ENCODE data around the gene REV3L. TPM values are rescaled to one million over a fixed set of nuclear protein-coding genes. Genes with fewer than 3 reads are reported as not detected.

REV3L gene
- total and polyA plus RNA-seq, 5 donors: 8.2 to 30.1 (median 26.7) TPM

DNA sequence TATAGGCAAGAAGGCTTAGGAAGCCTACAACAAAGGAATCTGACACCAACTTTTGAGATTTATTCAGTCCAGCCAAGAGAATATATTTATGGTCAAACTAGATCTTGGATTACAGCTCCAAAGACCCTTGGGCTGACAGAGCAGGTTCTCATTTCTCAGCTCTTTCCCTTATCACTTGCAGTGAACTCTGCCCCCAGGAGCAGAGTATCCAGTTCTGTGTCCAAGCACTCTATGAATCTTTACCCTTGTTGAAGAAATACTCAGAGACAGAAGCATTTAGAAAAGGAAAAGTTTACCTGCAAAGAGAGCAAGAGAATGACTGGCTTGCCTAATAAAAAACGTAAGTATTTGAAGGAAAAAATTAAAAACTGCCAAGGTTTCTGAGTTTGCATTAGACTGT is 205.2 kb downstream of the REV3L start:
- DNase-seq (no peak), ATAC-seq (no peak)
- Histone ChIP-seq H3K9me3 (ENCODE audit: control insufficient read depth, low read length) (peaks cover 2% of the 10 kb centered on the region), H3K4me3 (ENCODE audit: low read length) (no peak overlapping the region), H3K27ac (ENCODE audit: low read length) (no peak overlapping the region), H3K4me1 (ENCODE audit: control insufficient read depth, insufficient read depth, low read length) (no peaks in the 10 kb centered on the region), H3K27me3 (ENCODE audit: control insufficient read depth, insufficient read depth) (no peaks in the 10 kb centered on the region)
- WGBS: 94% methylated on average over 1 of the region's 1 CpG
- intact Hi-C loops (cut with DNase I): no loop called here

DNA sequence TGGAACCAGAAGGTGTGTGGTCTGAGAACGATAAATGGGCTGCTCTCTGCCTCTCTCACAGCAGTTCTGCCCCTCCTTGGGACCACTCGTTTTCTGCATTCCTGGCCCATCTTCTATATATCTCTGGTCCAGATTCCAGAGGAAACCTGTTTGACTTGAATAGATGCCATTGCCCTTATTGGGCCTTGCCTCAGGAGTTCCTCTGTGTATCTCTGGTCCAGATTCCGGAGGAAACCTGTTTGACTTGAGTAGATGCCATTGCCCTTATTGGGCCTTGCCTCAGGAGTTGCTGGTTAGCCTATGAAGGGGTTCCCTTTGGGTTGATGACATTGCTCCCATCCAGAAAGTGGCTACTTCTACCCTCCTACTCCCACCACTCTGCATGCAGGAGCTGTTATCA is 206.3 kb downstream of the REV3L start:
- no peaks in the 10 kb centered on the region for H3K27me3 ChIP-seq (ENCODE audit: control insufficient read depth, insufficient read depth)
- no peaks in the 10 kb centered on the region for H3K4me1 ChIP-seq (ENCODE audit: control insufficient read depth, insufficient read depth, low read length)
- intact Hi-C loops (cut with DNase I): no loop called here
- 97% methylated on average over 3 of the region's 3 CpGs for WGBS
- no peak overlapping the region for H3K4me3 ChIP-seq (ENCODE audit: low read length)
- peaks cover 2% of the 10 kb centered on the region for H3K9me3 ChIP-seq (ENCODE audit: control insufficient read depth, low read length)
- DNase-seq (no peak), ATAC-seq (no peak)
- no peak overlapping the region for H3K27ac ChIP-seq (ENCODE audit: low read length)

DNA sequence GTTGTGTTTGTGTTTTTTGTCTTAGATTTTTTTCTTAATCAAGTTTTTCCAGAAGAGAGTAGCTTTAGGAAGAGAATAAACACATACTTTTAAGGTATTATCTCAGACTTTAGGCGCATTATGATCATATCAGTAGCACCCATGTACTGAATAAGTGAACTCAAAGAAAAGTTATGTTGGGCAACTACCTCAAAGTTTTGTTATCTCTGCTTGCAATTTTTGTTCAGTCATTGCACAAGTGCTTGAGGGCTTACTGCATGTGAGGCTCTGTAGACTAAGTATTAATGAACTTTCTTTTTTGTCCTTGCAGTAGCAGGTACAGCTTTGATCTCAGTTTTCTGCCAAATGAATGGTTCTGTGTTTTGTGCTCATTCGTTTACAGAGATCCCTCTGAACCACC is 206.7 kb downstream of the REV3L start:
- intact Hi-C loops (cut with DNase I): no loop called here
- Histone ChIP-seq H3K27me3 (ENCODE audit: control insufficient read depth, insufficient read depth) (no peaks in the 10 kb centered on the region), H3K4me3 (ENCODE audit: low read length) (no peak overlapping the region), H3K9me3 (ENCODE audit: control insufficient read depth, low read length) (peaks cover 2% of the 10 kb centered on the region), H3K4me1 (ENCODE audit: control insufficient read depth, insufficient read depth, low read length) (no peaks in the 10 kb centered on the region), H3K27ac (ENCODE audit: low read length) (no peak overlapping the region)
- DNase-seq (no peak), ATAC-seq (no peak)
- 96% methylated on average over 2 of the region's 2 CpGs for WGBS

DNA sequence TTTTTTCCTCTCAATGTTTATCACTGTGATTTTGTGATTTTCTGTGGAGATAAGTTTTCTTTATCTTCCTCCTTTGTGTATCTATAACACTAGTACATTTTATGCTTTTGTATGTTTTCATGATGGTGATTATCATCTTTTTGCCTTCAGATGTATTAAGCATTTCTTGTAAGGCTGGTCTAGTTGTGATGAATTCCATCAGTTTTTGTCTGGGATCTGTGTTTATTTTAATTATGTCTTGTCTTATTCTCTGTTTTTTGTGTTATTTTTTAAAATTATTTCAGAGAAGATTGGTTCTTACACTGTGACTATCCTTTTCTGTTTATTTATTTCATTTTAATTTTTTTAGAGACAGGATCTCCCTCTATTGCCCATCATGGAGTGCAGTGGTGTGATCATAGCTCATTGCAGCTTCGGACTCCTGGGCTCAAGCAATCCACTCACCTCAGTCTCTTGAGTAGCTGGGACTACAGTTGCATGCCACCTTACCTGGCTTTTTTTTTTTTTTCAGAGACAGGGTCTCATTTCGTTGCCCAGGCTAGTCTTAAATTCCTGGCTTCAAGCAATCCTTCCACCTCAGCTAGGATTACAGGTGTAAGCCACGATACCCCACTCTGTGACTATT is 208.3 kb downstream of the REV3L start:
- Histone ChIP-seq H3K27me3 (ENCODE audit: control insufficient read depth, insufficient read depth) (no peaks in the 10 kb centered on the region), H3K27ac (ENCODE audit: low read length) (no peak overlapping the region), H3K4me1 (ENCODE audit: control insufficient read depth, insufficient read depth, low read length) (no peaks in the 10 kb centered on the region), H3K4me3 (ENCODE audit: low read length) (no peak overlapping the region), H3K9me3 (ENCODE audit: control insufficient read depth, low read length) (peaks cover 2% of the 10 kb centered on the region)
- ATAC-seq (no peak), DNase-seq (no peak)
- intact Hi-C loops (cut with DNase I): no loop called here
- 98% methylated on average over 3 of the region's 3 CpGs for WGBS

DNA sequence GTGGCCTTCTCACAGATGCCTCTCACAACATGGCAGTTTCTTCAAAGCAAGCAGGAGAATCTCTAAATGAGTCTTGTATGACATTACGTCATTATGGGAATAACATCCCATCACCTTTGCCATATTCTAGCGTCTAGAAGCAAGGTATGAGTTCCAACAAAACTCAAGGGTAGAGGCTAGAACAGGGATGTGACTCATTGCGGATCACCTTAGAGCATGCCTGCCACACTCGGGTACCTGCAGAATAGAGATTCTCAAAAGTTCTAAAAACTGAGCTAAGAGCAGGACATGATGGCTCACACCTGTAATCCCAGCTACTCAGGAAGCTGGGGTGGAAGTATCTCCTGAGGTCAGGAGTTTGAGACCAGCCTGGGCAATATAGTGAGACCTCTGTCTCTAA is 212.9 kb downstream of the REV3L start:
- Histone ChIP-seq H3K27me3 (ENCODE audit: control insufficient read depth, insufficient read depth) (no peaks in the 10 kb centered on the region), H3K27ac (ENCODE audit: low read length) (no peak overlapping the region), H3K4me3 (ENCODE audit: low read length) (no peak overlapping the region), H3K4me1 (ENCODE audit: control insufficient read depth, insufficient read depth, low read length) (no peaks in the 10 kb centered on the region), H3K9me3 (ENCODE audit: control insufficient read depth, low read length) (peaks cover 2% of the 10 kb centered on the region)
- 98% methylated on average over 4 of the region's 4 CpGs for WGBS
- ATAC-seq (no peak), DNase-seq (no peak)
- intact Hi-C loops (cut with DNase I): no loop called here

DNA sequence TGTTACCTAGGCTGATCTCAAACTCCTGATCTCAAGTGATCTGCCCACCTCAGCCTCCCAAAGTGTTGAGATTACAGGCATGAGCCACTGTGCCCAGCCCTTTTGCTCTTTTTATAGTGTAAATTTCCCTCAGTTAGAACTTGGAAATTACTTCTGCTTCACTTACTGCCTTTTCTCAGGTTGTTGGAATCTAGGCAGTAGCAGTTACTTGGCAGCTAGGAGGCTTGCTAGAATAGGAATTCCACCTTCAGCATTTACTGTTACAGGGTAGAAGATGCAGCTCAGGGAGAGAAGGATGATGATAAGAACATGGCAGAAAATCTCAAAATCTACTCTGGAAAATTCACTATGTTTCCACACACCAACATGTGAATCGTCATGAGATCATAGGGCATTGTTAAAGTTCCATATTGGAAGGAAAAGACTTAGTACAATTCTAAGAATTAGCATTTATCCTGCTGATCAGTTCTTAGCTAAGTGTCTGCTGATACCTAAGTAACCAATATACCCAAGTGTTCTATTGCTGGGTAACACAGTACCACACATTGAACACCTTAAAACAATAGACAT is 213.5 kb downstream of the REV3L start:
- H3K27ac ChIP-seq (ENCODE audit: low read length): no peak overlapping the region
- DNase-seq (no peak), ATAC-seq (no peak)
- WGBS: 98% methylated on average over 1 of the region's 1 CpG
- no peak overlapping the region for H3K4me3 ChIP-seq (ENCODE audit: low read length)
- no peaks in the 10 kb centered on the region for H3K4me1 ChIP-seq (ENCODE audit: control insufficient read depth, insufficient read depth, low read length)
- intact Hi-C loops (cut with DNase I): no loop called here
- no peaks in the 10 kb centered on the region for H3K27me3 ChIP-seq (ENCODE audit: control insufficient read depth, insufficient read depth)
- H3K9me3 ChIP-seq (ENCODE audit: control insufficient read depth, low read length): no peaks in the 10 kb centered on the region

DNA sequence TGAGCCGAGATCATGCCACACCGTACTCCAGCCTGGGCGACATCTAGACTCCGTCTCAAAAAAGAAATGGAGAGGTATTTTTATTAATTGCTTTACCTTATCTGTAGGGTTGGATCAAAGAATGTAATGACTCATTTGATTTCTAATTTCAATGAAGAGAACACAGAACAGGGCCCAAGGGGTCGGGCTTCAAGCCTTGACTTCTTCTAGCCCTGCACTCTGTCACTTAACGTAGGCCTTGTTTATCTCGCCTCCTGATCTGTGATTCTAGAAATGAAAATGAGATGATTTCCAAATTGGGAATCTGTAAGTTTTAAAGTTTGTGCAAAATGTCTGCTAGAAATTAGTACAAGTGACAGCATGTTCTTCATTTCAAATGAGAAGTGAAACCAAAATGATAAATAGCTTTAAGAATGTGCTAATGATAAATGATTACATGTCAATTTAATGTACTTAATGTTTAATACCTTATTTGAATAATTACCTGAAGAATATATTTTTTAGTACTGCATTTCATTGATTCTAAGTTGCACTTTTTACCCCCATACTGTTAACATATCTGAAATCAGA is 215.2 kb downstream of the REV3L start:
- H3K4me3 ChIP-seq (ENCODE audit: low read length): no peak overlapping the region
- 94% methylated on average over 7 of the region's 7 CpGs for WGBS

DNA sequence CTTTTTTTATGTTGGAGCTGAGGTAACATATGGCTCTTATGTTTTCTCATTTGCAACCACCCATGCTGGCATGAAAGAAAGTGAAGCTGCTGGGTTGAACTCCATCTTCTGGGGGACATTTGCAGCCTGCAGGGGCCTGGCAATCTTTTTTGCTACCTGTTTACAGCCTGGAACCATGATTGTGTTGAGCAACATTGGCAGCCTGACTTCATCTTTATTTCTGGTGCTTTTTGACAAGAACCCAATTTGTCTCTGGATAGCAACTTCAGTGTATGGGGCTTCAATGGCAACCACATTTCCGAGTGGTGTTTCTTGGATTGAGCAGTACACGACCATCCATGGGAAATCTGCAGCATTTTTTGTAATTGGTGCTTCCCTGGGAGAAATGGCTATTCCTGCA is 216.7 kb downstream of the REV3L start:
- no peak overlapping the region for H3K4me3 ChIP-seq (ENCODE audit: low read length)
- intact Hi-C loops (cut with DNase I): no loop called here
- H3K27ac ChIP-seq (ENCODE audit: low read length): no peak overlapping the region
- 93% methylated on average over 2 of the region's 2 CpGs for WGBS
- no peak for DNase-seq
- no peaks in the 10 kb centered on the region for H3K4me1 ChIP-seq (ENCODE audit: control insufficient read depth, insufficient read depth, low read length)
- no peaks in the 10 kb centered on the region for H3K9me3 ChIP-seq (ENCODE audit: control insufficient read depth, low read length)
- no peaks in the 10 kb centered on the region for H3K27me3 ChIP-seq (ENCODE audit: control insufficient read depth, insufficient read depth)
- no peak for ATAC-seq

More for the DNA sequence above, 215.2 kb downstream of the REV3L start:
- no peak for DNase-seq
- H3K4me1 ChIP-seq (ENCODE audit: control insufficient read depth, insufficient read depth, low read length): no peaks in the 10 kb centered on the region
- no peak overlapping the region for H3K27ac ChIP-seq (ENCODE audit: low read length)
- intact Hi-C loops (cut with DNase I): no loop called here
- no peaks in the 10 kb centered on the region for H3K27me3 ChIP-seq (ENCODE audit: control insufficient read depth, insufficient read depth)
- no peak for ATAC-seq
- H3K9me3 ChIP-seq (ENCODE audit: control insufficient read depth, low read length): no peaks in the 10 kb centered on the region

DNA sequence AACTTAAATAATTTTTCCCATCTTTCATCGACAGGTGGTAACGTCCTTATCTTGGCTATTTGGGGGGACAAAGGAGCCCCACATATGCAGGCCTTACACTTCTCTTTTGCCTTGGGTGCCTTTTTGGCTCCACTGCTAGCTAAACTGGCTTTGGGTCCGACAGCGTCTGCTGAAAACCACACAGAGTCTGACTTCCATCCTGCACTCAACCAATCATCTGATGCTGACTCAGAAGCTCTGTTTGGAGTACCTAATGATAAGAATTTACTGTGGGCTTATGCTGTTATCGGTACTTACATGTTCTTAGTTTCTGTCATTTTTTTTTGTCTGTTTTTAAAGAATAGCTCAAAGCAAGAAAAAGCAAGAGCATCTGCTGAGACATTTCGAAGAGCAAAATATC is 217.2 kb downstream of the REV3L start:
- ATAC-seq (no peak), DNase-seq (no peak)
- H3K9me3 ChIP-seq (ENCODE audit: control insufficient read depth, low read length): no peaks in the 10 kb centered on the region
- intact Hi-C loops (cut with DNase I): no loop called here
- no peak overlapping the region for H3K4me3 ChIP-seq (ENCODE audit: low read length)
- 85% methylated on average over 6 of the region's 6 CpGs for WGBS
- no peaks in the 10 kb centered on the region for H3K4me1 ChIP-seq (ENCODE audit: control insufficient read depth, insufficient read depth, low read length)
- no peak overlapping the region for H3K27ac ChIP-seq (ENCODE audit: low read length)
- H3K27me3 ChIP-seq (ENCODE audit: control insufficient read depth, insufficient read depth): no peaks in the 10 kb centered on the region

DNA sequence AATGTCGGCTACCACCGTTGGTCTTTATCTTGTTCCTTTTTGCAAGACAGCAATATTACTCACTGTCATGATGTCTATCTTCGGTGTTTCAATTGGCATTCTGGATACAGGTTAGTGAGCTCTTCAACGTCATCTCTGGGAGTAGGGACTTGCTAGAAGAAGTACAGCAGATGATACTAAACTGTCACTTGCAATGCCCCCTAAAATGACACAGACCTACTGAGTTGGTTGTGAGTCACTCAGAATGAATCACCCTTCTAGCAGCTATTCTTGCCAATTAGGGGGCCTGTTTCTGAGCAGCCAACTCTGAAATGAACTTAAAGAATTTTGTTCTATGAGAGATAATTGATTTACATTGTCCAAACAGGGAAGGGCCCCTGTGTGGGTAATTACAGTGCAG is 219.2 kb downstream of the REV3L start:
- H3K27ac ChIP-seq (ENCODE audit: low read length): no peak overlapping the region
- intact Hi-C loops (cut with DNase I): no loop called here

DNA sequence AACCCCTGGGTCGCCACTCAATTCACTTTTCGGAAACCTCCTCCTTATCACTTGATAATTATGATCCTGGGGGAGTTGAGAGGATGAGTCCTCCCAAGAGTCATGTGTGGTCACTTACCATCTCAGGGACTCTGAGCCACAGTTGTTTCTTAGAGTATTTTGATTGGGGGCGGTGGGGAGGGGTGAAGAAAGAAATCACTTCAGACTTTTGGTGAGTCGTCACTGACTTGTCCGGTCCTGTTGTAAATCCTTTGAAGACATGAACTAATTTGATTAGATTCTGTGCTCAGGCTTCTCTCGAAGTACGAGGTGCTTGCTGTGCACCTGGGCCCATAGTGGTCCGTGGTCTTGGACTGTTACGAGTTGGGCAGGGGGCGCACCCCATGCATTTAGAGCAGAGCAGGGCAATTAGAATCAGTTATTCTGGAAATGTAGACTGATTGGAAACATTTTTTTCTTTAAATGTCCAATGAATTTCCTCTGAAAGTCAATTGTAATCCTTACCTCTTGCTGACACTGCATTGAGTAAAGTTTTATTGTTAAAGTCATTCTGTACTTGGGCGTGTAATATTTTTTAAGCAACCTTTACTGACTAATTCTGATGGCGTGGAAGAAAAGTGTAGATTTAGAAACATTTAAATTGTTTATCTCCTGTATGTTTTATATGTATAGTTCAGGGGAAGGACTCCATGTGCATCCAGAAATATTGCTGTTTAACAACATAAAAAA is 222.3 kb downstream of the REV3L start:
- no peaks in the 10 kb centered on the region for H3K4me1 ChIP-seq (ENCODE audit: control insufficient read depth, insufficient read depth, low read length)
- ATAC-seq (no peak), DNase-seq (no peak)
- intact Hi-C loops (cut with DNase I): no loop called here
- H3K27me3 ChIP-seq (ENCODE audit: control insufficient read depth, insufficient read depth): no peaks in the 10 kb centered on the region
- H3K9me3 ChIP-seq (ENCODE audit: control insufficient read depth, low read length): no peaks in the 10 kb centered on the region
- WGBS: 85% methylated on average over 12 of the region's 12 CpGs
- no peak overlapping the region for H3K27ac ChIP-seq (ENCODE audit: low read length)
- H3K4me3 ChIP-seq (ENCODE audit: low read length): no peak overlapping the region

More for the DNA sequence above, 219.2 kb downstream of the REV3L start:
- Histone ChIP-seq H3K4me3 (ENCODE audit: low read length) (no peak overlapping the region), H3K4me1 (ENCODE audit: control insufficient read depth, insufficient read depth, low read length) (no peaks in the 10 kb centered on the region), H3K27me3 (ENCODE audit: control insufficient read depth, insufficient read depth) (no peaks in the 10 kb centered on the region), H3K9me3 (ENCODE audit: control insufficient read depth, low read length) (no peaks in the 10 kb centered on the region)
- 80% methylated on average over 4 of the region's 4 CpGs for WGBS
- no peak for DNase-seq
- no peak for ATAC-seq

Measured in right cardiac atrium (tissue), 5 donors.